KMS-11 (cell line): ENCODE results near the gene SSC5D.

Experiments used
- H2AFZ ChIP-seq: fragments of 200-600 bp; sonication (generic); 2 replicates; pipeline ENCODE4 v1.6.1; 2016; ENCODE audit warnings: antibody characterized with exemption, mixed run types, low read depth
- H3K27ac ChIP-seq: fragments of 200-600 bp; sonication (generic); 2 replicates; pipeline ENCODE4 v1.6.1; 2016; ENCODE audit warnings: mild to moderate bottlenecking, mixed run types
- H3K27me3 ChIP-seq: fragments of 200-600 bp; sonication (generic); 2 replicates; pipeline ENCODE4 v1.6.1; 2017; ENCODE audit warnings: mild to moderate bottlenecking, low read depth, mixed run types, moderate library complexity; ENCODE audit not compliant: insufficient read depth
- H3K36me3 ChIP-seq: fragments of 200-600 bp; sonication (generic); 2 replicates; pipeline ENCODE4 v1.6.1; 2017; ENCODE audit warnings: mild to moderate bottlenecking, mixed run types; ENCODE audit not compliant: insufficient read depth
- H3K4me1 ChIP-seq: fragments of 200-600 bp; sonication (generic); 2 replicates; pipeline ENCODE4 v1.6.1; 2016; ENCODE audit warnings: mild to moderate bottlenecking, low read depth, mixed run types; ENCODE audit not compliant: poor library complexity, severe bottlenecking
- H3K4me2 ChIP-seq: fragments of 200-600 bp; sonication (generic); 2 replicates; pipeline ENCODE4 v1.7.0; 2016; ENCODE audit warnings: mild to moderate bottlenecking, mixed run types
- H3K4me3 ChIP-seq: fragments of 200-600 bp; sonication (generic); IDR thresholded peaks from 2 replicates; pipeline ENCODE4 v1.6.1; 2017; ENCODE audit warnings: low read depth, low read length, mixed read lengths; ENCODE audit not compliant: insufficient read depth
- H3K79me2 ChIP-seq: fragments of 200-600 bp; sonication (generic); 2 replicates; pipeline ENCODE4 v1.6.1; 2016; ENCODE audit warnings: low read depth, mixed run types; ENCODE audit not compliant: insufficient read depth
- H3K9ac ChIP-seq: fragments of 200-600 bp; sonication (generic); 2 replicates; pipeline ENCODE4 v1.6.1; 2016; ENCODE audit warnings: mild to moderate bottlenecking, mixed run types
- H4K20me1 ChIP-seq: fragments of 200-600 bp; sonication (generic); 2 replicates; pipeline ENCODE4 v1.6.1; 2016; ENCODE audit warnings: mild to moderate bottlenecking, mixed run types; ENCODE audit not compliant: insufficient read depth
- CTCF ChIP-seq: fragments of 200-600 bp; sonication (generic); conservative IDR thresholded peaks from 2 replicates; pipeline ENCODE4 v1.6.1; 2017; ENCODE audit warnings: low read depth, mild to moderate bottlenecking, antibody characterized with exemption, low read length, moderate library complexity, mixed read lengths

The SSC5D gene

GRCh38 chr19:55464039-55464661 is 24.1 kb upstream of the SSC5D start:
- Histone ChIP-seq H3K79me2 (peaks cover 8% of the 10 kb centered on the region; the same call in 1 of the 2 replicates), H3K36me3 (no peaks in the 10 kb centered on the region), H3K4me2 (no peak overlapping the region), H3K4me1 (peaks cover 10% of the 10 kb centered on the region), H3K9ac (no peak overlapping the region), H2AFZ (no peak overlapping the region), H3K27me3 (peaks cover 38% of the 10 kb centered on the region), H3K4me3 (no peak overlapping the region), H3K27ac (no peak overlapping the region), H4K20me1 (no peaks in the 10 kb centered on the region)
- TF ChIP-seq CTCF: no peak

GRCh38 chr19:55464662-55465054 is 23.6 kb upstream of the SSC5D start, which contains the start of gene C19orf85:
C19orf85 (minus strand) TSS chr19:55464751; CDS start chr19:55464554, 197 bp downstream.
- H3K9ac ChIP-seq: no peak within 1 kb of the TSS
- no peaks in the 10 kb centered on the region for H4K20me1 ChIP-seq
- TF ChIP-seq CTCF: no peak
- no peak within 1 kb of the TSS for H2AFZ ChIP-seq
- H3K36me3 ChIP-seq: no peaks in the 10 kb centered on the region
- peaks cover 6% of the 10 kb centered on the region; the same call in 1 of the 2 replicates for H3K79me2 ChIP-seq
- H3K27me3 ChIP-seq: peaks cover 38% of the 10 kb centered on the region
- no peak within 1 kb of the TSS for H3K4me3 ChIP-seq
- H3K4me1 ChIP-seq: peaks cover 10% of the 10 kb centered on the region
- no peak within 1 kb of the TSS for H3K4me2 ChIP-seq
- H3K27ac ChIP-seq: no peak within 1 kb of the TSS

GRCh38 chr19:55465460-55466240 is 22.6 kb upstream of the SSC5D start:
- no peak for TF ChIP-seq CTCF
- Histone ChIP-seq H3K4me3 (no peak overlapping the region), H3K9ac (no peak overlapping the region), H4K20me1 (no peaks in the 10 kb centered on the region), H3K27me3 (peaks cover 38% of the 10 kb centered on the region), H3K36me3 (no peaks in the 10 kb centered on the region), H3K27ac (no peak overlapping the region), H2AFZ (no peak overlapping the region), H3K4me1 (peaks cover 8% of the 10 kb centered on the region), H3K79me2 (no peaks in the 10 kb centered on the region), H3K4me2 (no peak overlapping the region)

- TF ChIP-seq CTCF: no peak
- no peaks in the 10 kb centered on the region for H4K20me1 ChIP-seq
- no peak overlapping the region for H3K27ac ChIP-seq
- no peaks in the 10 kb centered on the region for H3K36me3 ChIP-seq
- H3K4me3 ChIP-seq: no peak overlapping the region
- no peak overlapping the region for H2AFZ ChIP-seq
- no peak overlapping the region for H3K4me2 ChIP-seq
- peaks cover 5% of the 10 kb centered on the region for H3K4me1 ChIP-seq
- H3K79me2 ChIP-seq: no peaks in the 10 kb centered on the region
- peaks cover 43% of the 10 kb centered on the region for H3K27me3 ChIP-seq
- no peak overlapping the region for H3K9ac ChIP-seq
Measured at GRCh38 chr19:55466241-55466614, 22.0 kb upstream of the SSC5D start.
